ENCODE measurements around the gene CALHM6. TPM values are rescaled to one million over a fixed set of nuclear protein-coding genes. Genes with fewer than 3 reads are reported as not detected.

CALHM6 gene
- total and polyA plus RNA-seq, 2 of the 8 experiments (the other 6 are each of a cell fraction or from before 2014, with no cell fraction given) = 0.93 to 1.8 TPM

DNA sequence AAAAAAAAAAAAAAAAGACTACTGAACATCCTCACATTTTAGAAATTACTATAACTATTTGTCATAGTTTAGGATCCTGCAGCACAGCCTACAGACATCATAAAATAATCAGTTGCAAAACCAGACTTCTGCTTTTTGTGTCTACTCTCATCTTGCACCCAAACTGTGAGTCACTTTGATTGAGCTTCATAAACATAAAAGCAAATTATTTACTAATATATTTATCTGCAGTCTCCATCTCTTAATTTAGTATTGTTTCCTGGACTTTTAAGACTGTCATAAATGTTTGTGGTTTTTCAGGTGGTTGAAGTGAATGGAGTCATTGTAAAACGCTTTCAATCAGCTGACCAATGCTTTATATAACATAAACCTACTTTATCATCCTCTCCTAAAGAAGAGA is 14.8 kb upstream of the CALHM6 start (continued):
- no peak for TF ChIP-seq RNF2 (IDR thresholded peaks at IDR 0.05; ENCODE audit: borderline replicate concordance, low read depth, low read length, missing control alignments, poor library complexity, severe bottlenecking)
- no peak for TF ChIP-seq SRF (IDR thresholded peaks at IDR 0.05; ENCODE audit: low read depth, low read length)
- TF ChIP-seq EP300 (IDR thresholded peaks at IDR 0.05; ENCODE audit: borderline replicate concordance in 1 of 2, low read depth in 2 of 2, low read length in 2 of 2) = no peak

All from H1 (cell line).